LoVo (cell line): ENCODE results near the gene COX7B.

ENCODE experiments used
- DNase-seq: peaks from one replicate; pipeline ENCODE4 v3.0.0-alpha.2; 2016; ENCODE audit warnings: low spot score

The COX7B gene

GRCh38 chrX:77945910-77946545 lies 46.8 kb downstream of the COX7B start:
- no peak for DNase-seq

GRCh38 chrX:77946571-77946970 lies 47.3 kb downstream of the COX7B start:
- DNase-seq, result no peak

GRCh38 chrX:77949840-77950239 lies 50.6 kb downstream of the COX7B start:
- DNase-seq, result no peak

- DNase-seq, result no peak
Measured at GRCh38 chrX:77952173-77952572, 52.9 kb downstream of the COX7B start.

GRCh38 chrX:77953302-77953701 lies 54.0 kb downstream of the COX7B start:
- peak; percentile 7 for DNase-seq

- DNase-seq, result peak; percentile 32
Measured at GRCh38 chrX:77953708-77954107, 54.4 kb downstream of the COX7B start.
